Right lobe of liver (tissue), 4 donors: Measurements from ENCODE around the gene ACSL1.

Experiments used
- POLR2A ChIP-seq: fragments of 450-650 bp; IDR thresholded peaks from one replicate; pipeline ENCODE4 v1.6.1; 2017; ENCODE audit warnings: antibody characterized with exemption, mild to moderate bottlenecking
- TF ChIP-seq, protein P1 (sequence below), 4 donors: fragments of 200-600 bp in 3 of 4; fragments of 450-650 bp in 1 of 4; IDR thresholded peaks; one replicate each; pipeline versions ENCODE4 v1.5.1 to v1.8.0; 2016 to 2022; ENCODE audit warnings: antibody characterized with exemption in 4 of 4, mild to moderate bottlenecking in 2 of 4
- donor health status: DM: no; HTN: no; CAD: no.
- donor health status: DM: no; HTN: no; CAD: no.
- donor health status: DM: no; HTN: yes; CAD: no.

DNA sequence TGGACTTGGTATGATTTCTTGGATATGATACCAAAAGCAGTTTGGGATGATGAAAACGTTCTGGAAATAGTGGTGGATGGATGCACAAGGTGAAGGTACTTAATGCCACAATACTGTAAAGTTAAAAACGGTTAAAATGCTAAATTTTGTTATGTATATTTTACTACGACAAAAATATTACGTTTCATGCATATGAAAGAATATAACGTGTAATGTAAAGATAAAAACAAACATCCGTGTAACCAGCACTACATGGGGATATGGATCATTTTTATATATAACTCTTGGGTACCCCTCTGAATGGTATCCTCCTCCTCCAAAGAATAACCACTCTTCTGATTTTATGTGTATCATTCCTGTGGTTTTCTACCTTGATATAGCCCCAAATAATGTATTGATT is 91.0 kb downstream of the ACSL1 start:
- TF ChIP-seq, protein P1, sequence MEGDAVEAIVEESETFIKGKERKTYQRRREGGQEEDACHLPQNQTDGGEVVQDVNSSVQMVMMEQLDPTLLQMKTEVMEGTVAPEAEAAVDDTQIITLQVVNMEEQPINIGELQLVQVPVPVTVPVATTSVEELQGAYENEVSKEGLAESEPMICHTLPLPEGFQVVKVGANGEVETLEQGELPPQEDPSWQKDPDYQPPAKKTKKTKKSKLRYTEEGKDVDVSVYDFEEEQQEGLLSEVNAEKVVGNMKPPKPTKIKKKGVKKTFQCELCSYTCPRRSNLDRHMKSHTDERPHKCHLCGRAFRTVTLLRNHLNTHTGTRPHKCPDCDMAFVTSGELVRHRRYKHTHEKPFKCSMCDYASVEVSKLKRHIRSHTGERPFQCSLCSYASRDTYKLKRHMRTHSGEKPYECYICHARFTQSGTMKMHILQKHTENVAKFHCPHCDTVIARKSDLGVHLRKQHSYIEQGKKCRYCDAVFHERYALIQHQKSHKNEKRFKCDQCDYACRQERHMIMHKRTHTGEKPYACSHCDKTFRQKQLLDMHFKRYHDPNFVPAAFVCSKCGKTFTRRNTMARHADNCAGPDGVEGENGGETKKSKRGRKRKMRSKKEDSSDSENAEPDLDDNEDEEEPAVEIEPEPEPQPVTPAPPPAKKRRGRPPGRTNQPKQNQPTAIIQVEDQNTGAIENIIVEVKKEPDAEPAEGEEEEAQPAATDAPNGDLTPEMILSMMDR (IDR thresholded peaks at IDR 0.05) = no peak
- no peak for TF ChIP-seq POLR2A
